Kidney tubule cell (primary cell): ENCODE measurements around the gene LEKR1.
A peak's percentile ranks its signal among the peaks of the same experiment; 100 is the strongest.
"Not testable (repeated sequence)": the region's sequence is repeated elsewhere in the genome, so short reads cannot be mapped to it uniquely, and the experiment has no call there.

Experiments used
- DNase-seq: peaks from one replicate; pipeline ENCODE4 v3.0.0-alpha.2; 2018; ENCODE audit warnings: low spot score

Gene LEKR1

DNA sequence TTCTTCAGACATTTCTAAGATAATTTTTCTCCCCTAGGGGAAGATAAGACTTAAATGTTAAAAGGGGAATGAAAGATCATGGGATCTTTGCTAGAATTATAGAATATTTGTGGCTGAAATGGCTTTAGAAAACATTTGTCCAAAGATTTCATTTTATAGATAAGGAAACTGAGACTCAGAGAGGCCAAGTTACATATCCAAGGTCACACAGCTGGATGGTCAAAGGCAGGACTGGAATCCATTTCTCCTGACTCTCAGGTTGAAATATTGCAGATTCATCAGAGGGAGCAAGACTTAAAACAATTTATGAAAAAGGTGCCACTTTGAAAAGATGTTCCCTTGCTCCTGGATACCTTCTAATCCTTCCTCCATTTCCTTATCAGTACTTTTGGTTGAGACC lies 19.5 kb upstream of the LEKR1 start:
- DNase-seq, result no peak

DNA sequence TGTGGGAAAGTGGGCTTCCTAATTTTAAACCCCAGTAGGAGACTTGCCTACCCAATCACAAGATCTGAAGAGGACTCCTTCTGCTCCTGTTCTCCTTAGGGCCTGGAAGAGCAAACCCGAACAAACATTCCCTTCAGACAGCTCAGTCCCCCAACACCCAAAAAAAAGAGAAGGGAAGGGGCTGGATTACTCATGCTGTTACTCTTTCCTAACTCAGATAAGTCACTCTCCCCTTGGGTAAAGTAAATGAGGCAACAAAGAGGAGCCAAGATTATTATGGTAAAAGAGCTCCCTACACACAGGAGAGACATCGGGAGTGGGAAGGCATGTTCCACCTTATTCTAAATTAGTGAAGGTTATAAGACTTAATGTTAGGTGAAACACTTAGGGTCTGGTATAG lies 18.1 kb upstream of the LEKR1 start:
- DNase-seq, result no peak

DNA sequence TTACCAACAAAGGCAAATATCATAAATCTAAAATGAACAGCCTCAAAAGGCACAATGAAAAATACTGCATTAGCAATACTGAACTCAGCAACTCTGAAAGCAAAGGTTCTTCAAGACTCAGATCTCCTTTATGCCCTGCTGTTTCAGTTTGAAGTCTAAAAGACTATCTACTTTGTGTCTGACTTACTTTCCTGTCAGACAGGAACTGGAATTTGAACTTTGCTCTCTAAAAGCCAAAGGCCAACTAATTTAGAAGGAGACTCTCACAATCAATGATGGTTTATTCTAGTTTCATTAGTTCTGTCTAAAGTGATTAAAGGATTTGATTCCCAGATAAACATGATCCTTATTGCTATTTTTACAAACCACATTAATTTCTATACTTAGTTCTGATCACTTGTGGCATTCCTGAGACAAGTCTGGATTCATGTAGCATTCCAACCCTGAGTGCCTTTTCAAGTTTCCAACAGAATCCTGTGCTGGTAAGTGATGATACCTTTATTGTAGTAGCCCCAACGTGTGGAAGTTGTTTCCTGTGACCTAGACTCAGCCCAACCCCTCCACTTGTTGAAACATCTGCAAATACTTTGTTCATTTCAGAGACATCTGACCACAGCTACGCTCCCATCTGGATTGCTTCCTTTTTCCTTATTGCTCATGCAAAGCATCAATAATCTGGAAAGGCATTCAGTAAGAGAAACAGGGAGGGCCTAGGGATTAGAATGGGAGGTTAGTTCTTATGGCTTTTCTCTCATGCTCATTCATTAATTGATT lies 14.9 kb upstream of the LEKR1 start:
- no peak for DNase-seq

DNA sequence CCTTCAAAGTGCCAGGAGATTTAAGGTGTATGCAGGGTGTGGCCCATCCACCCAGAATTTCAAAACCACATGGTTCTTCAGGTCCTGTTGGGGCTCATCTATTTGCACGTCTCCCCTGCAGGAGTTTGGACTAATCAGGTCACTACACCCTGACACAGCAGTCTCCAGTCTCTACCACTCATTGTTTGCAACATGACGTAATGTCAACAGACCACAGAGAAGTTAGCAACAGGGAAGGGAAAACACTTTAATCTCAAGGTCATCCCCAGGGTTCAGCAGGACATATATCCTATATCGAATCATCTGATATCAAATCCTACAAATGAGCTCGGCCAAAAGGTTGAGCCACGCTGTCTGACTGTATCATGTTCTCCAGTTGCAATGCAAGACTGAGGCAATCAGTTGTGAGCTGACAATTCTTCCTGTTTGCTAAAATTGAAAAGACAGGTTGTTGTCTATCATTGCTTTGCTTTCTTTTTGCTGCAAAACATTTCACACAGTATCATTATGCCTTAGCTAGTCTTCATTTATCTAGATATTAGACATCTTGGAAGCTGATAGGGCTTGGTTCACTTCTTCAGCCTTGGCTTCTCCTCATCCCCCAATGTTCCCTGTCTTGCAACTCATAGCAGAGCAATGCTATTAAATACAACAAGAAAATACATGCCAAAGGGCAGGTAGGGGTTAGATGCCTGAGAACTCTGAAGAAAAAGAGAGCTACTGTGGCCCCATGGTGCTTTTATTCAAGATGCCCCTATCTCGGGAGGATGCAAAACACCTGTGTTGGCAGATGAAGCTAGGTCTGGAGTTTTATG lies 13.4 kb upstream of the LEKR1 start:
- peak; percentile 60 for DNase-seq

DNA sequence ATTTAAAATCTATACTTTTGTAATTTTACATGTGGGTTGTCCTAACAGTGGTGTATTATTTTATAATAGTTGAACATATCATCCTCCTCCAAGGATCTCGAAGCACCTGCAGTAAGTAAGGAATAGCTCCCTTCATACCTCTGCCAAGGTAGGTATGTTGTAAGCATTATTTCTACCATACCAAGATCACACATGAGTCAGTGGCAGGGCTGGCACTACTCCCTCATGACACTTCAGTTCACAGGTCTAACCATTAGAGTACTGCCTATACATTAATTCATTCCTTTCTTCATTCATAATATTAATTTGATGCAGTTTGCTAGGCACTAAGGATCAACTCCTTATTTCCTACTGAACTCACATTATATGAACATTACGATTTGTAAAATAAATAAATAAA lies 11.9 kb upstream of the LEKR1 start:
- DNase-seq, result no peak

DNA sequence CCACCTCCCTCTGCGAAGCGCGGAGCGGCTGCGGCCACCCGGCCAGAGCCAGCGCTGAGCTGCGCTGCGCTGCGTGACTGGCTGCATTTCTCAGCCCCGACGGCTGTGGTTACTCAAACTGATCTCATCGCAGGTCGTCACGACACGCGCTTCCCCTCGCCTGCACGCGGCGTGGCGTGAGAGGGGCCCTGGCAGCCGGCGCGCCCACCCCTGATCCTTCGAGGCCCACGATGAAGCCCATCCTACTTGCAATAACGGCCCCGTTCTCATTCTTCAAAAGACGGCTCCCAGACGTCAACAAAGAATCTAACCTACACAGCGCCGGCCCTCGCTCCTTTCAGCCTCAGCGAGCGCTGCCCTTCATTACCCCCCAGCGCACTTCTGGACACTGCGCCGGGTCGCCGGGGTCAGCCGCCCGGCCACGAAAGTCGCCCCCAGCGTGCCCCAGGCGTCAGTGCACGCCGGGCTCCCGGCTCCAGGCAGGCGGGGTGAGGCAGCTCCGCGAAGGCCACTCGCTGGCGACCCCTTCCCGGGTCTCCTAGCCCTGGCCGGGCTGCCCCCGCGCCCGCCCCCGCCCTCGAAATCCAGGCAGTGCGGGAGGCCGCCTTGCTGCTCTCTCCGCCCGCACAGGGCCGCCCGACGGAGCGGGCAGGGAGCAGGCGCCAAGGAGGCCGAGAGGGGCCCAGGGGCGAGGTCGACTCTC lies 9.9 kb upstream of the LEKR1 start:
- DNase-seq, result peak; percentile 60

DNA sequence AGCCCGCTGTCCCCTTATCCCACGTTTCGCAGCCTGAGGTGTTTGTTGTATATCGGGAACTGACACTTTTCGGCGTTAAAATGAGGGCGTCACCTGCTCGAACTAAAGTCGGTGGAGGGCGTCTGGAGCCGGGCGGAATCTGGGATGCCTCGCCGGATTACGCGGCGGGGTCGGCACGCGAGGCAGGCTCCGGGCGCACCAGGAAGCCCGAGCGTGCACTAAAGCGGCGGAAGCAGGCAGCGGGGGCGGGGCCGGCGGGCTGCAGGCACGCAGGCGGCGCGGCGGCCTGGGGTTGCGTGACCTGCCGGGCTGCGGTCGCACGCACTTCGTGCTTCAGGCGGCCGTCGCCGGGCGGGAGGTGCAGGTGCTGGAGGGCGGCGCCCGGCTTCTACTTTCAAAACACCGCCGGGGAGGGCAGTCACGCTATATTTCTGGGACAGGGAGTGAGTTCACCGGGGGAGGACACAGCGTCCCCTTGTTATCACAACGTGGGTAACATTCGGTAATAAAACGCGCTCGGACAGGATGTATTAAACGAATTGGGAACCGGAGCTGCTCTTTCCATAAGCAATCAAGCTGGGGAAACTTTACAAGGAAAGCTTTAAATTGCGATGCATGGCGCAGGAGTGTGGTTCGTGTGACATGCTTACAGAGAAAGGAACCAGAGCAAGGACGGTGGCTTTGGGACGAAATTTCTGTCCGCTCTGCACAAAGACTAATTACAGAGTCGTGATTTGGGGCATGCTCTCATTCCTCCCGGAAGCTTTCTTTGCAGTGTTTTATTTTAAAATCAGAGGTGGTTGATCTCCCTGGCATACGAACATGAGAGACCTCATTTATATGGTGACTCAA lies 9.1 kb upstream of the LEKR1 start:
- peak; percentile 89 for DNase-seq

DNA sequence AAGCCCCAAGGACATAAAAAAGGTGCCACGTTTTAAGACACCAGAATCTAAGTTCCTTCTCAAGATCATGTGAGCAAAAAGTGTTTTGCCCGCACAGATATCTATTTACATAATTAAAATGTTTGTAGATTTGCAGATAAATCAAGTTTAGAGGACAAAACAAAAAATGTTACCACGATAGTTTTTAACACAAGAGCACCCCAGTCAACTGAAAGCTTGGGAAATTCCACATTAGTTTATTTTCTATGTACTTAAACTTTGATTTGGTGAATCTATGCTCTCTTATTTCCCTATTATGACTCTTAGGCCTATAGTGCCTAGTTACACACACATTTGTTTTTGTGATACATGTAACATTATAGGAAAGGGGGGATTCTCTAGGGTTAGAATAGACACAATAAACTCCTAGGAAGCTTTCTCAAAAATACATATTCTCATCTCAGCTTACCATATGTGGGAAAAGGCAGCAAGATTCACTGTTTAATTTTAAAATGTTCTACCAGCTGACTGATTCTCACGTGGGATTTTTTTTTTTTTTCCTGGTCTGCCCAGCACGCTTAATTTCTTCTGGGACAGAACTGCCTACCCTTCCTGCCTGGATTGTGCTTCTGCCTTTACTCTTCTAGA lies 8.4 kb upstream of the LEKR1 start:
- no peak for DNase-seq

DNA sequence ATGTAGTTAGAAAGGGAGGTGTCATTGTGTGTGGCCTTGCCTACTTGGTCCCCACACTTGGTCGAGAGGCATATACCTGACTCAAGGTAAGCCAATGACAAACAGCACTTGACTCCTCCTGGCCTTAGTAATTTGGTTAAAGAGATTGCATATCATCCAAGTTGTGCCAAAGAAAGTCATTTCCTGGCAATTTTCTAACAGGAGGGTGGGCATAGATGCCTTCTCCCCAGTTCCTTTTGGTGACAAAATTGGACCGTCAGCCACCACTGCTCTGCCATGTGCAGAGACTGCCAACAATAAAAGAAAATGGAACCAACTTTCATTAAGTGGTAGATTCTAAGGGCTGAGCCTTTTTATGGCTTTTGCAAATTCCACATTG lies 7.9 kb upstream of the LEKR1 start:
- peak; percentile 33 for DNase-seq

DNA sequence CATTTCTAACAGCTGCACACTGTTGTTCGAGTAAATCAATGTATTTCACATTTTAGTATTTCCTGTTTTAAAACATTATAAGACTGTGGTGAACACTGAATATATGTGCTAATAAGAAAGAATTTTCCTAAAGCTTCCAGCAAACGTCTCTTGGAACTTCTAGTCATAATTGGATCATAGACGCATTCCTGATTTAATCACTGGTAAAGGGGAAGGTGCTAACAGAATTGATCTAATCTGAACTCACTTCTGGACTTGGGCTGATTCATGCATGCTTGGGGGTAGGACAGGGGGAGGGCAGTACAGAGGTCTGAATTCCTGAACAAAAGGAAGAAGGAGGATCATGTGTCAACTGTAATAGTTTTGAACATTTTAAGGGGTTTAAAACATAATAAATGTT lies 7.3 kb upstream of the LEKR1 start:
- peak; percentile 87 for DNase-seq

- DNase-seq, result no peak
Observed at GRCh38 chr3:156819842-156820691, 6.1 kb upstream of the LEKR1 start.

GRCh38 chr3:156820692-156821080 lies 5.5 kb upstream of the LEKR1 start:
- DNase-seq, result no peak

DNA sequence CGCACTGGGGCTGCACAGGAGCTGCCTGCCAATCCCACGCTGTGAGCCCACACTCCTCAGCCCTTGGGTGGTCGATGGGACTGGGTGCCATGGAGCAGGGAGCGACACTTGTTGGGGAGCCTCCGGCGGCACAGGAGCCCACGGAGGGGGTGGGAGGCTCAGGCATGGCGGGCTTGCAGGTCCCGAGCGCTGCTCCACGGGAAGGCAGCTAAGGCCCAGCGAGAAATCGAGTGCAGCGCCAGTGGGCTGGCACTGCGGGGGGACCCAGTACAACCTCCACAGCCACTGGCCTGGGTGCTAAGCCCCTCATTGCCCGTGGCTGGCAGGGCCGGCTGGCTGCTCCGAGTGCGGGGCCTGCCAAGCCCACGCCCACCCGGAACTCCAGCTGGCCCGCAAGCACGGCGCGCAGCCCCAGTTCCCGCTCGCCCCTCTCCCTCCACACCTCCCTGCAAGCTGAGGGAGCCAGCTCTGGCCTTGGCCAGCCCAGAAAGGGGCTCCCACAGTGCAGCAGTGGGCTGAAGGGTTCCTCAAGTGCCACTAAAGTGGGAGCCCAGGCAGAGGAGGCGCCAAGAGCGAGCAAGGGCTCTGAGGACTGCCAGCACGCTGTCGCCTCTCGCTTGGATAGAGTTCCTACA lies 3.4 kb upstream of the LEKR1 start:
- DNase-seq, result not testable (repeated sequence)

DNA sequence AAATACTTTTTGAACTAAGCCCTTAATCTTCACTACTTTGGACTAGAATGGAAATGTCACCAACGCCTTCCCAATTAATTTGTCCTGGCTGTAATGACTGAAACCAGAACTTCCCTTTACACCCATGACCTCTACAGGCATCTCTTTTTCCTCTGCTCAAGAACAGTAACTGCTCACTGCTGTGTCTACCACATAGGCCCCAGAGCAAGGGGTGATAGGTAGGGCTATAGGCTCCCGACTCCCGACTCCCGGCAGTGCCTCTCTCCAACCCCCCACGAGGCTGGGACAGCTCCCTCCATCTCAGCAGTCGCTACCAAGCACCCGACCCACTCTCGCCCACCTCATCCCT lies 384 bp upstream of the LEKR1 start:
- no peak for DNase-seq

DNA sequence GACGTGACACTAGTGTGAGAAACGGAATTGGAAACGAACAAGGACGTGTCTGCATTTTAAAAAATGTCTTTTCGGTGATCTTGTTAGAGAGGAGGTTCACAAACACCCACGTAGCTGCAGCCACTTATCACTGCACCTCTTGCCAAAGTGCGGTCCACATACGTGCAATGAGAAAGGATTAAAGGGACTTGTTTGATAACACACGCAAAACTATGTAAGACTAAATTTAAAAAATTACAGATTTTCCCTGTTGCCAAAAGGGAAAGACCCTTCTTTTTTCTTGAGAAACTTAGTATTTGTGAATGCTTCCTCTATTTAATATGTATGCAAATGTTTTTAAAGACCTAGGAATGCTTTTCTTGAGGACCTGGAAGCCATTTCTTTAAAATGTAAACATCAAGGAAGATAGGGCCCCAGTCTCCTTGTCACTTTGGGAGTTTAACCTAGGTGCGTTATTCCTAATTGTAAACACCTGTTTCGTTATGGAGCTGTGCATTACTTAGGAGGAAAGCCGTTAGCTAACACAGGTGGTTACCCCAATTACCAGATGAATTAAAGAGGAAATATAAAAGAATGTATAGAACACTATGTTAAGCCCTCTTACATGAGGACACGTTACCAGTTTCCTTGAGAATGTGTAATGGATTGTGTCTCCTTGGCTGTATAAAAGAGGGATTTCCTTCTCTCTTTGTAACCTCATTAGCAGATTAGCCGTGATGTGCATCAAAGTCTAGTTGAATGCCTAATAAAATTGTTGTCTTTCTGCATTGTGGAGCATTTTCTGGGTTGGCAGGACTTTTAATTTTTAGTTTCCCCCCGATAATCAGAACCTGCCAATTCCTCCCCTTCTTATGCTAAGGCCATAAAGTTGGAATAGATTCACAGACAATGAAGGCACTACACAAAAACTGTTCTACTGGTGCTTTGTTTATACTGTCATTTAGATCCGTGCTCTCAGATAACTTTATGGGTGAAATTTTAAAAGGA lies 1.0 kb downstream of the LEKR1 start:
- no peak for DNase-seq

- no peak for DNase-seq
Observed at GRCh38 chr3:156831006-156831405, 4.9 kb downstream of the LEKR1 start.

DNA sequence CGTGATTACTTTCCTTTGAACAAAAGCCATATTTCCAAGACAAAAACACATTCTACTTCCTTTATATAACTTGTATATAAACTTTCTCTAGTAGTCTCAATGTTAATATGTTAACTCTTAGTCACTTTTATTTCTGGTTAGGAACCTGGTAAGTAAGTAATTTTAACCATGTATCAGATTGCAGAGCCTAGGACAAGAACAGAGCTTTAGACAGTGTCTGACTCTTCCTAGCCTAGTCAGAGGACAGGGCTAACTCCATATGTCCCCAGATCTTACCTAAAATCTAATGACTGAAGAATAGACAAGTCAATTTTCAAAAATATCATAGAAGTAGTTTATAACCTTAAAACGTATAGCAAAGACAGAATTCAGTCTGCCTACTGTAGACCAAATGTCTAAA lies 8.3 kb downstream of the LEKR1 start:
- DNase-seq, result no peak

DNA sequence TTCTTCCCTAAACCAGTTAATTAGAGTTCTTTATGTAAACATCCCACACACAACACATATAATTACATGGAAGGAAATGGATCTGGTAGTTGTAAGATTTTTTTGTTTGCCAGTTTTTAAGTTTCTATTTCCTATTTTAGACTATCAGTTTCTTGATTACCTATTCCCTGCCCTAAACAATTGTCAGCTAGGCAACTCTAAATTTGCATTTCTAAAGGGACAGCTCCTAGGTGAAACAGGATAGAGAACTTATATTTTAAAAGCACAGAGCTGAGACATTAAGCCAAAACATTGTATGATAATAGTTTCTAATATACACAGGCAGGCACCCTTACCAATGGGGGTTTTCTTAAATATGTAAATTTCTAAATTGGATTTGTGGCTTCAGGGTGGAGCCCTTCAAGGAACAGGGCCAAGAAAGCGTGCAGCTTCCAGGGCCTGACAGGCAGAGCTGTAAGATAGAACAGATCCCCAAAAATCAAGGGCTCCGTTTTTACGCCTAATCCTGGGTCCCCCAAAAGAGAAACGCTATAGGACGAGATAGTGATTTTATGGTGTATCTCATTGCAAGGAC lies 8.9 kb downstream of the LEKR1 start:
- DNase-seq, result no peak

DNA sequence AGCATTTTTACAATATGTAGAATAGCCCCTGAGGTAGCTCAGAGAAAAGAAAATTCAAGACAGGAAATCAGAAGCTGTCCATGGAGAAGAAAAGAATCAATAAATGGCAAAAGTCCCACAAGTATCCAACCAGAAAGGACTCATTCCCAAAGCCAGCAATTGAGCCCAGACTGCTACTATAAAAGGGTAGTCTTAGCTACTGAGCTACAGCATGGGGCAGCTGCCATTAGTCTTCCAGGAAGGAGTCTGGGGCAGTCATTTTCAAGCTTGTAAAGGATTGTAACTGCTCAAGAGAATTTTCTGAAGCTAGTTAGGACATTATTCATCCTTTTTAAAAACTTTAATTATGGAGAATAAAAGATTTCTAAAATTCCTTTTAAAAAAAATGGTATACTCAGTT lies 10.5 kb downstream of the LEKR1 start:
- no peak for DNase-seq
